Karpas-422 (cell line): ENCODE results near the gene FAAP100. TPM values are rescaled to one million over a fixed set of nuclear protein-coding genes. Genes with fewer than 3 reads are reported as not detected.

Experiments used
- DNase-seq: peaks from one replicate; pipeline ENCODE4 v3.0.0-alpha.2; 2015
- H2AFZ ChIP-seq: fragments of 200-600 bp; sonication (generic); 2 replicates; pipeline ENCODE4 v1.6.1; 2014; ENCODE audit warnings: antibody characterized with exemption, low read length, mixed read lengths
- H3K27ac ChIP-seq: fragments of 200-600 bp; sonication (generic); 2 replicates; pipeline ENCODE4 v1.5.1; 2014; ENCODE audit warnings: mild to moderate bottlenecking, low read length, moderate library complexity
- H3K27me3 ChIP-seq: fragments of 200-600 bp; sonication (generic); 2 replicates; pipeline ENCODE4 v1.6.1; 2014; ENCODE audit warnings: low read length, mixed read lengths
- H3K36me3 ChIP-seq: fragments of 200-600 bp; sonication (generic); 2 replicates; pipeline ENCODE4 v1.6.1; 2014; ENCODE audit warnings: low read length, mixed read lengths; ENCODE audit not compliant: insufficient read depth
- H3K4me1 ChIP-seq: fragments of 200-600 bp; sonication (generic); 2 replicates; pipeline ENCODE4 v1.6.1; 2014; ENCODE audit warnings: mild to moderate bottlenecking, low read length, mixed read lengths
- H3K4me2 ChIP-seq: fragments of 200-600 bp; sonication (generic); 2 replicates; pipeline ENCODE4 v1.6.1; 2014; ENCODE audit warnings: low read length, low read depth, mild to moderate bottlenecking; ENCODE audit not compliant: poor library complexity, severe bottlenecking
- H3K4me3 ChIP-seq: fragments of 200-600 bp; sonication (generic); 2 replicates; pipeline ENCODE4 v1.5.1; 2014; ENCODE audit warnings: mild to moderate bottlenecking, antibody characterized with exemption, low read length, mixed read lengths
- H3K79me2 ChIP-seq: fragments of 200-600 bp; sonication (generic); 2 replicates; pipeline ENCODE4 v1.6.1; 2014; ENCODE audit warnings: mild to moderate bottlenecking, low read length, mixed read lengths
- H3K9ac ChIP-seq: fragments of 200-600 bp; sonication (generic); 2 replicates; pipeline ENCODE4 v1.6.0; 2014; ENCODE audit warnings: low read length
- H3K9me2 ChIP-seq: fragments of 200-600 bp; sonication (generic), shearing (Covaris generic); replicated peaks from 2 replicates; pipeline ENCODE4 v1.6.0; 2014; ENCODE audit warnings: mild to moderate bottlenecking, low read length, moderate library complexity; ENCODE audit not compliant: insufficient read depth
- H3K9me3 ChIP-seq: fragments of 300-700, 200-600 bp; sonication (generic); 2 replicates; pipeline ENCODE4 v1.6.1; 2014; ENCODE audit warnings: low read length, mixed read lengths
- H4K20me1 ChIP-seq: fragments of 200-600 bp; sonication (generic); 2 replicates; pipeline ENCODE4 v1.6.1; 2014; ENCODE audit warnings: mild to moderate bottlenecking, antibody characterized with exemption, low read length, low read depth; ENCODE audit not compliant: insufficient read depth
- total RNA-seq: library from RNA; depleted of rRNA; stranded (reverse); fragments of >200 nt; shearing (Covaris generic); gene quantifications from 2 replicates; pipeline ENCODE4 v1.2.3, GENCODE V29; 2014; ENCODE audit warnings: low replicate concordance

FAAP100 gene
- total RNA-seq, 1 experiment from 2014 or later, result 14.8 TPM

DNA sequence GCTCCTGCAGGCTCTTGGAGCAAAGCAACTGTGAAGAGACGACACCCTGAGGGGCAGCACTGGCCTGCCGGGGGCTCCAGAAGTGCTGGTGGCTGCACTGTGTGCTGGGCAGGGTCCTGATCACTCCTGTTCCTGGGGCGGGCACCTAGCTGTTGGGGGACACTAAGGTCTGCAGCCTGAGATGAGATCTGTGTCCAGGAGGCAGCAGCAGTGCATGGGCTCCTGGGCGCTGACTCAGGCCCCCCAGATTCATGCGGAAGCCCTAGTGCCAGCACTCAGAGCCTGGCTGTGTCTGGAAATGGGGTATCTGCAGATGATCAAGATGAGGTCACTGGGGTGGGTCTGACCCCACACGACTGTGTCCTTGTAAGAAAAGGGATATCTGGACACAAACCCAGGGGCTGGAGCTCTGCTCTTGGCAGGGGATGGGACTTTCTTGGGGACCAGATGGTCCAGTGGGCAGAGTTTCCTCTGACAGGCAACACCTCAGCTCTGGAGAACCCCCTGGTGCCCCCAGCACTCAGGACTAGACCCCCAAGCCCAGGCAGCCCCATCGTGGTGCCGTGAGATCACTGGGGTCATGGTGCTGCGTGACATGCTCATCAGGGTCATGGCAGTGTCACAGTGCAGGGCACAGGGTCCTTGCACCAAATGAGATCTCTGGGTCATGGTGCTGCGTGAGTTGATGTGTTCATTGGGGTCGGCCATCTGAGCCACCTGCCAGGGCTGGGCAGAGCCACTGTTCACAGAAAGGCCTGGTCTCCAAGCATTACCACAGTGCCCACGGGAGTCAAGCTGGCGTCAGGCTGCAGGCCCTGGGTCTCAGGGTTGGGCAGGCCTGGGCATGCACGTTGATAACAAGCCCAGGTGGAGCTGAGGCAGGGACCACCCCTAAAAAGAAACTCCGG lies 9.5 kb downstream of the FAAP100 start:
- H3K79me2 ChIP-seq, result no peaks in the 10 kb centered on the region
- H3K4me3 ChIP-seq, result no peak overlapping the region
- no peak overlapping the region for H3K27ac ChIP-seq
- H2AFZ ChIP-seq, result no peak overlapping the region
- H3K9ac ChIP-seq, result no peak overlapping the region
- H4K20me1 ChIP-seq, result no peaks in the 10 kb centered on the region
- H3K36me3 ChIP-seq, result no peaks in the 10 kb centered on the region
- no peaks in the 10 kb centered on the region for H3K27me3 ChIP-seq
- no peak overlapping the region for H3K4me2 ChIP-seq
- no peak for DNase-seq
- H3K9me3 ChIP-seq, result no peaks in the 10 kb centered on the region
- no peaks in the 10 kb centered on the region for H3K4me1 ChIP-seq
- no peaks in the 10 kb centered on the region for H3K9me2 ChIP-seq

DNA sequence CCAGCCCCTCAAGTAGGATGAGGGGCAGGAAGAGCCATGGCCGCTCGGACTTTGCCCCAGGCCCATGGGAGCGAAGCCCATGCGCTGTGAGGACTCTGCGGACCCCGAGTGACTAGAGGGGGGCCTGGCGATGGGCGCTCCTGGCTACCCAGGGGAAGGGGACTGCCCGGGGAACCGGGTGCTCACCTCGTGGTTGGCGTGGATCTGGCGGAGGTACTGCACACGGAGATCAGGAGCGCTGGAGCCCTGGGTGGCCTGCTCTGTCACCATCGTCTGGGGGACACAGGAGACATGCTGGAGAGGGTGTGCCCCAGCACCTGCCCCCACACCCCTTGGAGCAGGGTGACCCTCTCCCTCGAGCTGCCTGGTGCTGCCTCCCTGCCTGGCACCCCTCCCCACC lies 11.0 kb downstream of the FAAP100 start:
- Histone ChIP-seq H4K20me1 (no peaks in the 10 kb centered on the region), H3K9ac (no peak overlapping the region), H3K27me3 (no peaks in the 10 kb centered on the region), H2AFZ (no peak overlapping the region), H3K4me2 (no peak overlapping the region), H3K9me2 (no peaks in the 10 kb centered on the region), H3K27ac (no peak overlapping the region), H3K36me3 (no peaks in the 10 kb centered on the region), H3K4me3 (no peak overlapping the region), H3K4me1 (no peaks in the 10 kb centered on the region), H3K9me3 (no peaks in the 10 kb centered on the region), H3K79me2 (no peaks in the 10 kb centered on the region)
- DNase-seq, result no peak

DNA sequence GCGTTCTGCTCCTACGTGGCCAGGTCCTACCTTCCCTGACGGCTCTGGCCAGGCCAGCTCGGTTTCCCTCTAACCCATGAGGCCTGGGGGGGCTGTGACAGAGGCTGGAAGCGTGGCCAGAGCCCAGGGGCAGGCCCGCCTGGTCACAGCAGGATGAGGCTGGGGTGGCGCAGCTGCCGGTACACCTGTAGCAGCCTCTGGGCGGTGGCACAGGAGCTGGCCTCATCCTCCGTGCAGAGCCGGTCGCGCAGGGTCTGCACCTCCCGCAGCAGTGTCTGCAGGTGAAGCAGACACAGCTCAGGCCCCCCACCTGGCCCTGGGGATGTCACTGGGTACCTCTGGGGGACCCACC lies 11.5 kb downstream of the FAAP100 start:
- Histone ChIP-seq H3K9me3 (no peaks in the 10 kb centered on the region), H3K9me2 (no peaks in the 10 kb centered on the region), H3K36me3 (no peaks in the 10 kb centered on the region), H3K4me1 (no peaks in the 10 kb centered on the region), H3K79me2 (no peaks in the 10 kb centered on the region), H3K27me3 (no peaks in the 10 kb centered on the region), H4K20me1 (no peaks in the 10 kb centered on the region), H3K27ac (no peak overlapping the region), H3K4me2 (no peak overlapping the region), H2AFZ (no peak overlapping the region), H3K4me3 (no peak overlapping the region), H3K9ac (no peak overlapping the region)
- no peak for DNase-seq

- no peaks in the 10 kb centered on the region for H3K4me1 ChIP-seq
- H3K9ac ChIP-seq, result no peak overlapping the region
- H3K79me2 ChIP-seq, result no peaks in the 10 kb centered on the region
- no peak overlapping the region for H3K4me2 ChIP-seq
- no peak overlapping the region for H3K27ac ChIP-seq
- no peaks in the 10 kb centered on the region for H3K9me2 ChIP-seq
- H3K27me3 ChIP-seq, result no peaks in the 10 kb centered on the region
- H3K9me3 ChIP-seq, result no peaks in the 10 kb centered on the region
- no peak overlapping the region for H2AFZ ChIP-seq
- no peak overlapping the region for H3K4me3 ChIP-seq
- H4K20me1 ChIP-seq, result no peaks in the 10 kb centered on the region
- H3K36me3 ChIP-seq, result no peaks in the 10 kb centered on the region
- no peak for DNase-seq
These were observed 12.0 kb downstream of the FAAP100 start for GRCh38 chr17:81539961-81540675.

- Histone ChIP-seq H3K36me3 (no peaks in the 10 kb centered on the region), H3K4me1 (peaks cover 3% of the 10 kb centered on the region), H3K9me2 (no peaks in the 10 kb centered on the region), H3K4me2 (no peak overlapping the region), H3K4me3 (no peak overlapping the region), H4K20me1 (no peaks in the 10 kb centered on the region), H2AFZ (no peak overlapping the region), H3K9me3 (no peaks in the 10 kb centered on the region), H3K79me2 (no peaks in the 10 kb centered on the region), H3K27ac (no peak overlapping the region), H3K9ac (no peak overlapping the region), H3K27me3 (no peaks in the 10 kb centered on the region)
- no peak for DNase-seq
These were observed 12.6 kb downstream of the FAAP100 start for GRCh38 chr17:81539571-81539900.

DNA sequence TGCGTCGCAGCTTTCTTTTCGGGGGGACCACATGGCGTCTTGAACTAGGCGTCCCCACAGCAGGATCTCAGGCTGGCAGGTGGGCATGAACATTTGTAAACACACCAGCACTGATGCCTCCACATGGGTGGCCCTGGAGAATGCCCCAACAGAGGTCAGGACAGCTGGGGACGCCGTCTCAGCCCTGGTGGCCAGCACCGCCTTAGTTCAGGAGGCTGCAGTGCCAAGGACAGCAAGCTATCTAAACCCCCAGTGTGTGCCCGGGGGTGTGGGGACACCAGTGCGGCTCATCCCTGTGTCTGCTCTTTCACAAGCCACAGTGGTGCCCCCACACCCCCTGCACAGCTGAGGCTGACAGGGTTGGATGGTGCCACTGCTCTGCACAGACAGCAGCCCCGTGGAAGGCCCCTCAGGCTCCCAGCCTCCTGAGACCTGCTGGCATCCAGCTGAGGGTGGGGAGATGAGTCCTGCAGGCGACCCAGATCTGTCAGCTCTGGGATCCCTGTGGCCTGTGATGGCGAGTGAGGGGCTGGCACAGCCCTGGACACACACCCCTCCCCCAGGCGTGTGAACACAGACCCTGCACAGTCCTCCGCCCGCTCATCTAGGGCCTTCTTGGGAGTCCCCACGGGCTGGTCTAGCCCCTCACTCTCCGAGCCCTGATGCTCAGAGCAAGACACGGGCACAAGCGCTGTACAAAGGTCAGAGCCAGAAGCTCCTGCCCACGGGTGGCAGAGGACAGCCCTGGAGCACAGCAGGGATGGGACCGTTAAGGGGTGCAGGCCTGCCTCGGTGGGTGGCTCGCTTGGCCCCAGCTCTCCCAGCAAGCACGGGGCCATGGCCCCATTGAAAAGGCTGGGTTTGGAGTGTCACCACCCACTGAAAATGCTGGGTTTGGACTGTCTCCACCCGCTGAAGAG lies 13.2 kb downstream of the FAAP100 start:
- H3K9me2 ChIP-seq, result no peaks in the 10 kb centered on the region
- H2AFZ ChIP-seq, result no peak overlapping the region
- no peak overlapping the region for H3K27ac ChIP-seq
- no peaks in the 10 kb centered on the region for H3K79me2 ChIP-seq
- H4K20me1 ChIP-seq, result no peaks in the 10 kb centered on the region
- no peaks in the 10 kb centered on the region for H3K36me3 ChIP-seq
- DNase-seq, result no peak
- H3K4me1 ChIP-seq, result peaks cover 8% of the 10 kb centered on the region
- no peak overlapping the region for H3K9ac ChIP-seq
- H3K27me3 ChIP-seq, result no peaks in the 10 kb centered on the region
- H3K4me2 ChIP-seq, result no peak overlapping the region
- H3K4me3 ChIP-seq, result no peak overlapping the region
- H3K9me3 ChIP-seq, result no peaks in the 10 kb centered on the region

- DNase-seq, result no peak
- Histone ChIP-seq H4K20me1 (no peaks in the 10 kb centered on the region), H3K27ac (no peak overlapping the region), H3K36me3 (no peaks in the 10 kb centered on the region), H3K27me3 (no peaks in the 10 kb centered on the region), H3K4me1 (peaks cover 8% of the 10 kb centered on the region), H3K9me3 (no peaks in the 10 kb centered on the region; the same call in 1 of the 2 replicates), H3K4me3 (no peak overlapping the region), H2AFZ (no peak overlapping the region), H3K9ac (no peak overlapping the region), H3K9me2 (no peaks in the 10 kb centered on the region), H3K79me2 (no peaks in the 10 kb centered on the region), H3K4me2 (no peak overlapping the region)
These were observed 14.1 kb downstream of the FAAP100 start for GRCh38 chr17:81537856-81538555.
